ENCODE measurements around the gene ATL2.

Gene ATL2

GRCh38 chr2:38362232-38362631, 14.8 kb downstream of the ATL2 start:
- in situ Hi-C loops (cut with MboI; ENCODE audit: low pct_unique_long_range_greater_than_20kb, low sequenced_read_pairs, unreplicated experiment), result no loop called here
- TF ChIP-seq, protein P1, sequence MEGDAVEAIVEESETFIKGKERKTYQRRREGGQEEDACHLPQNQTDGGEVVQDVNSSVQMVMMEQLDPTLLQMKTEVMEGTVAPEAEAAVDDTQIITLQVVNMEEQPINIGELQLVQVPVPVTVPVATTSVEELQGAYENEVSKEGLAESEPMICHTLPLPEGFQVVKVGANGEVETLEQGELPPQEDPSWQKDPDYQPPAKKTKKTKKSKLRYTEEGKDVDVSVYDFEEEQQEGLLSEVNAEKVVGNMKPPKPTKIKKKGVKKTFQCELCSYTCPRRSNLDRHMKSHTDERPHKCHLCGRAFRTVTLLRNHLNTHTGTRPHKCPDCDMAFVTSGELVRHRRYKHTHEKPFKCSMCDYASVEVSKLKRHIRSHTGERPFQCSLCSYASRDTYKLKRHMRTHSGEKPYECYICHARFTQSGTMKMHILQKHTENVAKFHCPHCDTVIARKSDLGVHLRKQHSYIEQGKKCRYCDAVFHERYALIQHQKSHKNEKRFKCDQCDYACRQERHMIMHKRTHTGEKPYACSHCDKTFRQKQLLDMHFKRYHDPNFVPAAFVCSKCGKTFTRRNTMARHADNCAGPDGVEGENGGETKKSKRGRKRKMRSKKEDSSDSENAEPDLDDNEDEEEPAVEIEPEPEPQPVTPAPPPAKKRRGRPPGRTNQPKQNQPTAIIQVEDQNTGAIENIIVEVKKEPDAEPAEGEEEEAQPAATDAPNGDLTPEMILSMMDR (IDR thresholded peaks at IDR 0.05; ENCODE audit: extremely low read depth, insufficient read depth, missing control alignments), result no peak

DNA sequence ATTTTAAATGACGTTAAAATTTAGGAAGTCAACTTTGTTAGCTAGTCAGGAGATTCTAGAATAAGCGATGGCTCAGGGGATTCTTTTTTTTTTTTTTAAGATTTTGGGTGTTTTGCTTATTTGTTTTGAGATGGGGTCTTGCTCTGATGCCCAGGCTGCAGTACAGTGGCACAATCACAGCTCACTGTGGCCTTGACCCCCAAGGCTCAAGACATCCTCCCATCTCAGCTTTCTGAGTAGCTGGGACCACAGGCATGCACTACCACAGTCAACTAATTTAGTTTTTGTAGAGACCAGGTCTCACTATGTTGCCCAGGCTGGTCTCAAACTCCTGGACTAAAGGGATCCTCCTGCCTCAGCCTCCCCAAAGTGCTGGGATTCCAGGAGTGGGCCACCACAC, 16.9 kb downstream of the ATL2 start:
- in situ Hi-C loops (cut with MboI; ENCODE audit: low pct_unique_long_range_greater_than_20kb, low sequenced_read_pairs, unreplicated experiment), result no loop called here
- no peak for DNase-seq (ENCODE audit: low spot score)
- TF ChIP-seq, protein P1 (IDR thresholded peaks at IDR 0.05; ENCODE audit: extremely low read depth, insufficient read depth, missing control alignments), result no peak

More at GRCh38 chr2:38362232-38362631, 14.8 kb downstream of the ATL2 start:
- DNase-seq (ENCODE audit: low spot score), result no peak

GRCh38 chr2:38353402-38353801, 23.7 kb downstream of the ATL2 start:
- in situ Hi-C loops (cut with MboI; ENCODE audit: low pct_unique_long_range_greater_than_20kb, low sequenced_read_pairs, unreplicated experiment), result no loop called here
- TF ChIP-seq, protein P1 (IDR thresholded peaks at IDR 0.05; ENCODE audit: extremely low read depth, insufficient read depth, missing control alignments), result no peak
- no peak for DNase-seq (ENCODE audit: low spot score)

- DNase-seq (ENCODE audit: low spot score), result no peak
- TF ChIP-seq, protein P1 (IDR thresholded peaks at IDR 0.05; ENCODE audit: extremely low read depth, insufficient read depth, missing control alignments), result no peak
- in situ Hi-C loops (cut with MboI; ENCODE audit: low pct_unique_long_range_greater_than_20kb, low sequenced_read_pairs, unreplicated experiment), result no loop called here
These were observed 24.7 kb downstream of the ATL2 start for GRCh38 chr2:38352336-38352735.

DNA sequence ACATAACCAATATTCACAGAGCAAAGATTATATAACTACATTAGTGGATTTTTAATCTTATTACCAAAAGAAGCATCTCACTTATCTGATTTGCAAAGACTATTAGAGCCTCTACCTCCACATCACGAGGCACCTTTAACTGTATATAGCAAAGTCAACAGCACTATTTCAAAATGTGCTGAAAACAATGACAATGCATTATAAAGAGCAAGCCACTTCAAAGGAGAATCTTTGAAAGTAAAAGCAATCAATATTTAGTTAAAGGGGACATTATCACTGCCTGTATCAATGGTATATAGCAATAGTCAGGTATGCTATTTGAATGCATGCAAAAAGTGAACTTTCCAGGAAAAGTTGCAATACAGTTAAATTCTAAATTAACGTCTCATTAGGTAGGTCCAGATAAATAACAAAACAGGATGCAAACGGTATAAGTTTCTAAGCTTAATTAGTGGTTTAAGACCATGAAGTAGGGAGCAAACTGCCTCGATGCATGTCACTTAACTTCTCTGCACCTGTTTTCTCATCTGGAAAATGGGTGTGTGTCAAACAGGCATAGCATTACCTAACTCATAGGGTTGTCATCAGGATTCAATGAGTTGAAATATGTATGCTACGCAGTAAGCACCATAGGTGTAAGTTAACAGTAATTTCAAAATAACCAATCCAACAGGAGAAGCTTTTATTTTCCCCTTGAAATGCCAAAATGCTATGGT, 31.6 kb downstream of the ATL2 start:
- in situ Hi-C loops (cut with MboI; ENCODE audit: low pct_unique_long_range_greater_than_20kb, low sequenced_read_pairs, unreplicated experiment), result no loop called here
- no peak for DNase-seq (ENCODE audit: low spot score)
- TF ChIP-seq, protein P1 (IDR thresholded peaks at IDR 0.05; ENCODE audit: extremely low read depth, insufficient read depth, missing control alignments), result no peak

DNA sequence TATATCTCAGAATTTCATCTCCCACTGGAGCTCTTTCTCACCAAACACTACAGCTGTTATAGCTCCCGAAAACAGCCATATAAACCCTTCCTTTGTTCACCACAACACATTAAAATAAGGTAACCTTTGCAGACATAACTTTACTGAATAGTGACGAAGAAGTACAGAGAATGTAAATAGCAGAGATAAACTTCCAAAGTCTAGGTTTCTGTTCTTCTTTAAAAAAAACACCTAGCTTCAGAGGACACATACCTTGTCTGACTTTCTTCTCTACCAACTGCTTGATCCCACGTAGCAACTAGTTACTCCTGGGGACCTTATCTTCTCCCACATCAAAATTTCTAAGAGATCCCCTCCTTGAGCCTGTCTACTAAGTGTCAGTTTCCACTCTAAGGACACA, 32.3 kb downstream of the ATL2 start:
- in situ Hi-C loops (cut with MboI; ENCODE audit: low pct_unique_long_range_greater_than_20kb, low sequenced_read_pairs, unreplicated experiment), result no loop called here
- DNase-seq (ENCODE audit: low spot score), result no peak
- TF ChIP-seq, protein P1 (IDR thresholded peaks at IDR 0.05; ENCODE audit: extremely low read depth, insufficient read depth, missing control alignments), result no peak

Measured in GM13977 (cell line).